GM12874 (cell line): ENCODE results near the gene C16orf74.

Experiments
- CTCF ChIP-seq: IDR thresholded peaks from 2 replicates; pipeline ENCODE4 v1.5.1; 2011; ENCODE audit warnings: low read depth, mild to moderate bottlenecking, control low read depth, low read length, moderate library complexity; ENCODE audit not compliant: insufficient read depth

The C16orf74 gene

GRCh38 chr16:85659805-85660511 is 90.9 kb downstream of the C16orf74 start:
- TF ChIP-seq CTCF = peak; percentile 95

- TF ChIP-seq CTCF = no peak
Measured at GRCh38 chr16:85659336-85659735, 91.6 kb downstream of the C16orf74 start.

- TF ChIP-seq CTCF = no peak
Measured at GRCh38 chr16:85658504-85659326, 92.2 kb downstream of the C16orf74 start.

GRCh38 chr16:85657996-85658395 is 92.9 kb downstream of the C16orf74 start:
- no peak for TF ChIP-seq CTCF
